Measurements from ENCODE around the gene AJUBA. TPM values are rescaled to one million over a fixed set of nuclear protein-coding genes. Genes with fewer than 3 reads are reported as not detected.
A peak's percentile ranks its signal among the peaks of the same experiment; 100 is the strongest.

The AJUBA gene
- total RNA-seq, 2 experiments from 2014 or later = 0.90 to 1.0 TPM

- no peak overlapping the region for H3K27ac Mint-ChIP-seq
- H3K4me3 Mint-ChIP-seq = no peak overlapping the region
- no peak for DNase-seq
- no peaks in the 10 kb centered on the region for H3K27me3 Mint-ChIP-seq
- H3K9me3 Mint-ChIP-seq = no peaks in the 10 kb centered on the region
- H3K4me1 Mint-ChIP-seq = peaks cover 7% of the 10 kb centered on the region
- no peaks in the 10 kb centered on the region for H3K36me3 Mint-ChIP-seq
Observed at GRCh38 chr14:22995889-22996625, 13.7 kb upstream of the AJUBA start.

GRCh38 chr14:22994762-22995275, 12.5 kb upstream of the AJUBA start:
- Mint-ChIP-seq H3K4me3 (no peak overlapping the region), H3K27ac (no peak overlapping the region), H3K36me3 (no peaks in the 10 kb centered on the region), H3K27me3 (no peaks in the 10 kb centered on the region), H3K4me1 (peaks cover 3% of the 10 kb centered on the region), H3K9me3 (no peaks in the 10 kb centered on the region)
- DNase-seq = peak; percentile 23

GRCh38 chr14:22993517-22993916, 11.2 kb upstream of the AJUBA start:
- DNase-seq = no peak
- Mint-ChIP-seq H3K36me3 (no peaks in the 10 kb centered on the region), H3K4me1 (peaks cover 3% of the 10 kb centered on the region), H3K4me3 (no peak overlapping the region), H3K27ac (no peak overlapping the region), H3K9me3 (no peaks in the 10 kb centered on the region), H3K27me3 (no peaks in the 10 kb centered on the region)

GRCh38 chr14:22991852-22992251, 9.5 kb upstream of the AJUBA start:
- Mint-ChIP-seq H3K9me3 (no peaks in the 10 kb centered on the region), H3K4me1 (peaks cover 3% of the 10 kb centered on the region), H3K27me3 (no peaks in the 10 kb centered on the region), H3K4me3 (no peak overlapping the region), H3K36me3 (no peaks in the 10 kb centered on the region), H3K27ac (no peak overlapping the region)
- DNase-seq = no peak

GRCh38 chr14:22987291-22987690, 4.9 kb upstream of the AJUBA start:
- Mint-ChIP-seq H3K36me3 (no peaks in the 10 kb centered on the region), H3K27ac (no peak overlapping the region), H3K4me3 (no peak overlapping the region), H3K27me3 (no peaks in the 10 kb centered on the region), H3K4me1 (no peaks in the 10 kb centered on the region), H3K9me3 (no peaks in the 10 kb centered on the region)
- DNase-seq = no peak

GRCh38 chr14:22986508-22987054, 4.2 kb upstream of the AJUBA start:
- Mint-ChIP-seq H3K36me3 (no peaks in the 10 kb centered on the region), H3K27me3 (no peaks in the 10 kb centered on the region), H3K9me3 (no peaks in the 10 kb centered on the region), H3K4me1 (no peaks in the 10 kb centered on the region), H3K27ac (no peak overlapping the region), H3K4me3 (no peak overlapping the region)
- peak; percentile 79 for DNase-seq

GRCh38 chr14:22985894-22986507, 3.6 kb upstream of the AJUBA start:
- Mint-ChIP-seq H3K4me3 (no peak overlapping the region), H3K4me1 (peaks cover under 1% of the 10 kb centered on the region), H3K27me3 (no peaks in the 10 kb centered on the region), H3K36me3 (no peaks in the 10 kb centered on the region), H3K9me3 (no peaks in the 10 kb centered on the region), H3K27ac (no peak overlapping the region)
- DNase-seq = no peak

GRCh38 chr14:22984959-22985658, 2.8 kb upstream of the AJUBA start:
- H3K36me3 Mint-ChIP-seq = no peaks in the 10 kb centered on the region
- no peak for DNase-seq
- H3K4me1 Mint-ChIP-seq = peaks cover 2% of the 10 kb centered on the region
- no peak overlapping the region for H3K4me3 Mint-ChIP-seq
- H3K27me3 Mint-ChIP-seq = peaks cover under 1% of the 10 kb centered on the region
- H3K9me3 Mint-ChIP-seq = no peaks in the 10 kb centered on the region
- H3K27ac Mint-ChIP-seq = no peak overlapping the region

GRCh38 chr14:22981876-22982476, 375 bp downstream of the AJUBA start:
- DNase-seq = peak; percentile 11
- Mint-ChIP-seq H3K4me1 (peaks cover 5% of the 10 kb centered on the region), H3K27ac (no peak overlapping the region), H3K4me3 (no peak overlapping the region), H3K27me3 (peaks cover 4% of the 10 kb centered on the region), H3K9me3 (no peaks in the 10 kb centered on the region), H3K36me3 (no peaks in the 10 kb centered on the region)

- peaks cover 5% of the 10 kb centered on the region for H3K4me1 Mint-ChIP-seq
- peak overlapping the region; percentile 35 for H3K4me3 Mint-ChIP-seq
- DNase-seq = peak; percentile 12
- H3K27me3 Mint-ChIP-seq = peaks cover 4% of the 10 kb centered on the region
- H3K27ac Mint-ChIP-seq = no peak overlapping the region
- no peaks in the 10 kb centered on the region for H3K36me3 Mint-ChIP-seq
- no peaks in the 10 kb centered on the region for H3K9me3 Mint-ChIP-seq
Observed at GRCh38 chr14:22981090-22981875, 1.1 kb downstream of the AJUBA start.

- H3K27ac Mint-ChIP-seq = no peak overlapping the region
- DNase-seq = peak; percentile 36
- no peaks in the 10 kb centered on the region for H3K9me3 Mint-ChIP-seq
- no peaks in the 10 kb centered on the region for H3K36me3 Mint-ChIP-seq
- peaks cover 4% of the 10 kb centered on the region for H3K27me3 Mint-ChIP-seq
- peaks cover 5% of the 10 kb centered on the region for H3K4me1 Mint-ChIP-seq
- peak overlapping the region; percentile 35 for H3K4me3 Mint-ChIP-seq
Observed at GRCh38 chr14:22980672-22981089, 1.7 kb downstream of the AJUBA start.

GRCh38 chr14:22979748-22980392, 2.5 kb downstream of the AJUBA start:
- H3K27ac Mint-ChIP-seq = peak overlapping the region; percentile 7
- H3K4me1 Mint-ChIP-seq = peaks cover 5% of the 10 kb centered on the region
- H3K9me3 Mint-ChIP-seq = no peaks in the 10 kb centered on the region
- DNase-seq = no peak
- no peaks in the 10 kb centered on the region for H3K36me3 Mint-ChIP-seq
- H3K4me3 Mint-ChIP-seq = peak overlapping the region; percentile 12
- H3K27me3 Mint-ChIP-seq = peaks cover 4% of the 10 kb centered on the region

GRCh38 chr14:22978981-22979671, 3.2 kb downstream of the AJUBA start:
- Mint-ChIP-seq H3K27me3 (peaks cover 4% of the 10 kb centered on the region), H3K9me3 (no peaks in the 10 kb centered on the region), H3K4me3 (no peak overlapping the region), H3K27ac (no peak overlapping the region), H3K36me3 (no peaks in the 10 kb centered on the region), H3K4me1 (peaks cover 5% of the 10 kb centered on the region)
- no peak for DNase-seq

Measured in activated naive CD8-positive, alpha-beta T cell treated with anti-CD3 and anti-CD28 coated beads for 36 hours (primary cell).